EH (cell line): ENCODE data around the gene WDR49.
"Not testable (repeated sequence)": the region's sequence is repeated elsewhere in the genome, so short reads cannot be mapped to it uniquely, and the experiment has no call there.

Experiments used
- DNase-seq: peaks from one replicate; pipeline ENCODE4 v3.0.0-alpha.2; 2015; ENCODE audit warnings: low read depth

Gene WDR49

GRCh38 chr3:167614196-167614595, 39.5 kb downstream of the WDR49 start:
- DNase-seq = not testable (repeated sequence)

GRCh38 chr3:167611718-167612117, 42.0 kb downstream of the WDR49 start:
- DNase-seq = no peak

GRCh38 chr3:167609156-167609555, 44.6 kb downstream of the WDR49 start:
- DNase-seq = no peak

- no peak for DNase-seq
These were observed 46.9 kb downstream of the WDR49 start for GRCh38 chr3:167606836-167607235.

- DNase-seq = no peak
These were observed 47.9 kb downstream of the WDR49 start for GRCh38 chr3:167605871-167606270.

- DNase-seq = no peak
These were observed 51.7 kb downstream of the WDR49 start for GRCh38 chr3:167602041-167602440.

GRCh38 chr3:167587651-167588050, 66.1 kb downstream of the WDR49 start:
- DNase-seq = no peak

- DNase-seq = no peak
These were observed 78.6 kb downstream of the WDR49 start for GRCh38 chr3:167575000-167575600.

- DNase-seq = no peak
These were observed 80.8 kb downstream of the WDR49 start for GRCh38 chr3:167572991-167573390.

- DNase-seq = no peak
These were observed 85.1 kb downstream of the WDR49 start for GRCh38 chr3:167568634-167569033.

- no peak for DNase-seq
These were observed 88.3 kb downstream of the WDR49 start for GRCh38 chr3:167565489-167565888.

- no peak for DNase-seq
These were observed 89.1 kb downstream of the WDR49 start for GRCh38 chr3:167564612-167565011.

- DNase-seq = no peak
These were observed 93.8 kb downstream of the WDR49 start for GRCh38 chr3:167559924-167560323.

GRCh38 chr3:167554898-167555297, 98.8 kb downstream of the WDR49 start:
- DNase-seq = no peak

- DNase-seq = no peak
These were observed 115.7 kb downstream of the WDR49 start for GRCh38 chr3:167538081-167538480.

- no peak for DNase-seq
These were observed 132.8 kb downstream of the WDR49 start for GRCh38 chr3:167521006-167521355.

- DNase-seq = no peak
These were observed 133.3 kb downstream of the WDR49 start for GRCh38 chr3:167520266-167521005.

GRCh38 chr3:167507954-167508353, 145.8 kb downstream of the WDR49 start:
- no peak for DNase-seq

- no peak for DNase-seq
These were observed 151.3 kb downstream of the WDR49 start for GRCh38 chr3:167502401-167502800.

- DNase-seq = no peak
These were observed 151.8 kb downstream of the WDR49 start for GRCh38 chr3:167501941-167502340.

- DNase-seq = no peak
These were observed 155.8 kb downstream of the WDR49 start for GRCh38 chr3:167497903-167498302.

- DNase-seq = no peak
These were observed 160.5 kb downstream of the WDR49 start for GRCh38 chr3:167493244-167493643.

GRCh38 chr3:167491621-167492020, 162.1 kb downstream of the WDR49 start:
- DNase-seq = no peak

GRCh38 chr3:167489571-167489970, 164.2 kb downstream of the WDR49 start:
- no peak for DNase-seq
